H9 (cell line): Measurements from ENCODE around the gene FEM1C. TPM values are rescaled to one million over a fixed set of nuclear protein-coding genes. Genes with fewer than 3 reads are reported as not detected.

Source experiments
- DNase-seq: peaks from one replicate; pipeline ENCODE4 v3.0.0-alpha.2; 2017
- H2AFZ ChIP-seq: one replicate; pipeline ENCODE4 v1.6.1; 2013; ENCODE audit warnings: mild to moderate bottlenecking, low read length, control low read depth, moderate library complexity
- H2AK5ac ChIP-seq: 2 replicates; pipeline ENCODE4 v1.6.1; 2013; ENCODE audit warnings: low read length, control low read depth, mixed read lengths; ENCODE audit not compliant: insufficient read length
- H2BK120ac ChIP-seq: one replicate; pipeline ENCODE4 v1.6.1; 2013; ENCODE audit warnings: low read depth, mild to moderate bottlenecking, low read length, control low read depth, inconsistent platforms; ENCODE audit not compliant: poor library complexity, severe bottlenecking
- H2BK12ac ChIP-seq: 2 replicates; pipeline ENCODE4 v1.6.1; 2013; ENCODE audit warnings: low read length, control low read depth, mixed read lengths, low read depth; ENCODE audit not compliant: insufficient read length
- H2BK15ac ChIP-seq: 2 replicates; pipeline ENCODE4 v1.6.1; 2013; ENCODE audit warnings: low read depth, low read length, control low read depth
- H2BK20ac ChIP-seq: one replicate; pipeline ENCODE4 v1.6.1; 2013; ENCODE audit warnings: low read depth, mild to moderate bottlenecking, low read length, control low read depth, inconsistent platforms; ENCODE audit not compliant: poor library complexity, severe bottlenecking
- H2BK5ac ChIP-seq: 2 replicates; pipeline ENCODE4 v1.6.1; 2013; ENCODE audit warnings: low read length, control low read depth, mixed read lengths; ENCODE audit not compliant: insufficient read length
- H3K14ac ChIP-seq: 2 replicates; pipeline ENCODE4 v1.6.1; 2013; ENCODE audit warnings: low read length, control low read depth; ENCODE audit not compliant: insufficient read depth
- H3K18ac ChIP-seq: 2 replicates; pipeline ENCODE4 v1.6.1; 2013; ENCODE audit warnings: low read depth, mild to moderate bottlenecking, mixed read lengths, low read length, control low read depth; ENCODE audit not compliant: insufficient read length
- H3K23ac ChIP-seq: 2 replicates; pipeline ENCODE4 v1.6.1; 2013; ENCODE audit warnings: low read length, control low read depth, mixed read lengths, low read depth; ENCODE audit not compliant: insufficient read length
- H3K23me2 ChIP-seq: 2 replicates; pipeline ENCODE4 v1.6.1; 2013; ENCODE audit warnings: low read depth, mild to moderate bottlenecking, mixed read lengths, low read length, control low read depth; ENCODE audit not compliant: insufficient read length, poor library complexity, severe bottlenecking
- H3K27ac ChIP-seq: 2 replicates; pipeline ENCODE4 v1.5.1; 2013; ENCODE audit warnings: low read length, control low read depth, mixed read lengths, low read depth; ENCODE audit not compliant: insufficient read length
- H3K27me3 ChIP-seq: 2 replicates; pipeline ENCODE4 v1.6.1; 2013; ENCODE audit warnings: low read length, control low read depth, inconsistent platforms; ENCODE audit not compliant: insufficient read depth
- H3K4ac ChIP-seq: 2 replicates; pipeline ENCODE4 v1.6.1; 2013; ENCODE audit warnings: low read depth, mild to moderate bottlenecking, control low read depth, inconsistent platforms, low read length, moderate library complexity
- H3K4me1 ChIP-seq: 2 replicates; pipeline ENCODE4 v1.6.1; 2013; ENCODE audit warnings: low read length, control low read depth, inconsistent platforms; ENCODE audit not compliant: insufficient read depth
- H3K4me2 ChIP-seq: 2 replicates; pipeline ENCODE4 v1.6.1; 2013; ENCODE audit warnings: low read length, control low read depth, mixed read lengths; ENCODE audit not compliant: insufficient read length, insufficient read depth
- H3K56ac ChIP-seq: 2 replicates; pipeline ENCODE4 v1.6.1; 2013; ENCODE audit warnings: low read depth, mild to moderate bottlenecking, mixed read lengths, low read length, control low read depth; ENCODE audit not compliant: insufficient read length
- H3K79me1 ChIP-seq: 2 replicates; pipeline ENCODE4 v1.6.1; 2013; ENCODE audit warnings: low read depth, mild to moderate bottlenecking, moderate library complexity, low read length, control low read depth, inconsistent platforms; ENCODE audit not compliant: insufficient read depth, poor library complexity, severe bottlenecking
- H3K79me2 ChIP-seq: 2 replicates; pipeline ENCODE4 v1.6.1; 2013; ENCODE audit warnings: low read length, control low read depth, inconsistent platforms; ENCODE audit not compliant: insufficient read depth
- H3K9ac ChIP-seq: 2 replicates; pipeline ENCODE4 v1.6.1; 2013; ENCODE audit warnings: low read length, control low read depth, mixed read lengths; ENCODE audit not compliant: insufficient read length; ENCODE audit errors: extremely low read depth
- H3K9me3 ChIP-seq: one replicate; pipeline ENCODE4 v1.6.1; 2013; ENCODE audit warnings: low read depth, low read length, inconsistent platforms; ENCODE audit not compliant: control insufficient read depth
- H3T11ph ChIP-seq: one replicate; pipeline ENCODE4 v1.6.1; 2013; ENCODE audit warnings: mild to moderate bottlenecking, low read length, control low read depth, inconsistent platforms
- H4K20me1 ChIP-seq: one replicate; pipeline ENCODE4 v1.6.1; 2013; ENCODE audit not compliant: control insufficient read depth, insufficient read length, insufficient read depth
- H4K5ac ChIP-seq: 2 replicates; pipeline ENCODE4 v1.6.1; 2013; ENCODE audit warnings: low read depth, mild to moderate bottlenecking, mixed read lengths, low read length, control low read depth; ENCODE audit not compliant: insufficient read length
- H4K8ac ChIP-seq: replicated peaks from 2 replicates; pipeline ENCODE4 v1.6.1; 2013; ENCODE audit warnings: low read length, control low read depth, mixed read lengths, low read depth; ENCODE audit not compliant: insufficient read length
- H4K91ac ChIP-seq: 2 replicates; pipeline ENCODE4 v1.6.1; 2013; ENCODE audit warnings: low read depth, mild to moderate bottlenecking, moderate library complexity, mixed read lengths, low read length, control low read depth; ENCODE audit not compliant: insufficient read length
- H3K27ac Mint-ChIP-seq, 3 experiments: 2 replicates in 2 of 3; 3 replicates in 1 of 3; pipeline ENCODE4 v1.8.0; 2020 to 2021; ENCODE audit warnings: mixed read lengths in 3 of 3, mild to moderate bottlenecking in 1 of 3, moderate library complexity in 1 of 3
- H3K27me3 Mint-ChIP-seq: 2 replicates; pipeline ENCODE4 v1.8.0; 2021; ENCODE audit warnings: low read depth, mild to moderate bottlenecking, moderate library complexity, mixed read lengths
- H3K36me3 Mint-ChIP-seq, 3 experiments: 2 replicates in 2 of 3; 3 replicates in 1 of 3; pipeline ENCODE4 v1.8.0; 2020 to 2021; ENCODE audit warnings: low read depth in 3 of 3, mixed read lengths in 3 of 3; ENCODE audit not compliant: insufficient read depth in 1 of 3
- H3K4me1 Mint-ChIP-seq, 2 experiments: 2 replicates each; pipeline ENCODE4 v1.8.0; 2020; ENCODE audit warnings: mixed read lengths in 2 of 2
- H3K4me3 Mint-ChIP-seq, 2 experiments: 2 replicates in 1 of 2; 3 replicates in 1 of 2; pipeline ENCODE4 v1.8.0; 2020 to 2021; ENCODE audit warnings: mild to moderate bottlenecking in 2 of 2, mixed read lengths in 2 of 2, moderate library complexity in 1 of 2
- H3K9me3 Mint-ChIP-seq, 2 experiments: 2 replicates in 1 of 2; 3 replicates in 1 of 2; pipeline ENCODE4 v1.8.0; 2020; ENCODE audit warnings: mild to moderate bottlenecking in 2 of 2, mixed read lengths in 2 of 2, moderate library complexity in 1 of 2
- CTCF ChIP-seq: fragments of 200-600 bp; sonication (generic); conservative IDR thresholded peaks from 3 replicates; pipeline ENCODE4 v1.8.0; 2021; ENCODE audit warnings: antibody characterized with exemption, mild to moderate bottlenecking
- WGBS: extraction: QIAGEN DNeasy Blood & Tissue Kit; methylation state at CpG from one replicate; pipeline ENCODE4 v1.1.7; 2013; ENCODE audit warnings: missing lambda C conversion rate, low lambda C conversion rate, mixed read lengths; ENCODE audit not compliant: insufficient read length; ENCODE audit errors: extremely low coverage; 5-methylcytosine and 5-hydroxymethylcytosine counted together
- total RNA-seq: library from RNA; stranded (reverse); gene quantifications from 2 replicates; pipeline ENCODE4 v1.2.1, GENCODE V29; 2021

FEM1C gene
- total RNA-seq, 1 experiment from 2014 or later: 15.2 TPM

- Histone ChIP-seq H2BK120ac (no peak overlapping the region), H3K56ac (no peak overlapping the region), H3K23ac (no peak overlapping the region), H3K14ac (no peak overlapping the region), H4K5ac (no peak overlapping the region), H3T11ph (no peak overlapping the region), H4K20me1 (no peaks in the 10 kb centered on the region), H3K4me1 (no peaks in the 10 kb centered on the region), H3K79me2 (peaks cover 3% of the 10 kb centered on the region; the same call in 1 of the 2 replicates), H2AK5ac (no peak overlapping the region), H3K4ac (no peak overlapping the region), H4K8ac (no peak overlapping the region), H3K9me3 (no peaks in the 10 kb centered on the region), H3K18ac (no peak overlapping the region), H3K27me3 (no peaks in the 10 kb centered on the region), H2BK12ac (no peak overlapping the region), H2BK20ac (no peak overlapping the region), H3K4me2 (no peak overlapping the region), H4K91ac (no peak overlapping the region), H3K9ac (no peak overlapping the region), H3K79me1 (no peaks in the 10 kb centered on the region), H2BK5ac (no peak overlapping the region), H2AFZ (no peak overlapping the region), H2BK15ac (no peak overlapping the region), H3K27ac (no peak overlapping the region), H3K23me2 (peaks cover 2% of the 10 kb centered on the region)
- TF ChIP-seq CTCF: no peak
- peaks cover 7 to 11% (median 8%) of the 10 kb centered on the region in 3 experiments; a peak in 6 of 7 replicates for H3K36me3 Mint-ChIP-seq
- H3K27ac Mint-ChIP-seq: no peak overlapping the region
- peaks cover 12 to 13% of the 10 kb centered on the region in 2 experiments; a peak in 4 of 5 replicates for H3K9me3 Mint-ChIP-seq
- WGBS: no CpG with 5 or more reads among the region's 4 CpGs
- H3K27me3 Mint-ChIP-seq: peaks cover 2% of the 10 kb centered on the region; the same call in 1 of the 2 replicates
- H3K4me1 Mint-ChIP-seq: peaks cover 17 to 18% of the 10 kb centered on the region in 2 experiments
- H3K4me3 Mint-ChIP-seq: no peak overlapping the region
- DNase-seq: no peak
These were observed 4.1 kb upstream of the FEM1C start for GRCh38 chr5:115548683-115549082.
